NCI-H1417 (cell line): Measurements from ENCODE around the gene METTL5.

ENCODE experiments used
- DNase-seq, 3 experiments: peaks; one replicate each; lab custom pipeline; 2025; lab: John Stamatoyannopoulos, UW

Gene METTL5

DNA sequence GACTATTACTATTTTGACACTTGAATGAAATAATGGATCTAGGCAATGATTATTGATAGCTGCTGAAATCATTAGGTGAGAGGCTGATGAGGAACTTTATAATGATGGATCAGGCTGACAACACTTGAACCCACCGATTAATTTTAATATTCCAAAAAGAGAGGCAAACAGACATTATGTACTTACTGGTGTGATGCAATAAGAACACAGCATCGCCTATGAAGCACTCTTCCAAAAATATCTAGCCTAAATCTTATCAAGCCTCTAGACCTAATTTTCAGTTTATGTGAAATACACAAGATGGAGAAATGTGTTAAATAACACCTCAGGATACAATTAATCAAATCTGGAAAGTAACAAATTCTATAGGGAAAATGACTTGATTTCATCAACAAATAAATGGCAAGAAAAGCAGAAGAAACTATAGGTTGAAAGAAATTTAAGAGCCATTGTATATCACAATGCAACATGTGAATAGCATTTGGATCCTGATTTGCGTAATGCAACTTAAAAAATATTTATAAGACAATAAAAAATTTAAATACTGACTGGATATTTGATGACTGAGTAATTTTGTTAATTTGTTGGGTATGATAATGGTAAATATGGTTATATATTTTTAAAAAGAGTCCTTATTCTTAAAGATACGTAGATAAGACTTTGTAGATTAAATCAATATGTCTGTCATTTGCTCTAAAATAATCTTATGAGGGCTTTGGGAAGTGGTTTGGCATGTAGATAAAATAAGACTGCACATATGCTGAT, 43.3 kb downstream of the METTL5 start:
- DNase-seq: no peak

DNA sequence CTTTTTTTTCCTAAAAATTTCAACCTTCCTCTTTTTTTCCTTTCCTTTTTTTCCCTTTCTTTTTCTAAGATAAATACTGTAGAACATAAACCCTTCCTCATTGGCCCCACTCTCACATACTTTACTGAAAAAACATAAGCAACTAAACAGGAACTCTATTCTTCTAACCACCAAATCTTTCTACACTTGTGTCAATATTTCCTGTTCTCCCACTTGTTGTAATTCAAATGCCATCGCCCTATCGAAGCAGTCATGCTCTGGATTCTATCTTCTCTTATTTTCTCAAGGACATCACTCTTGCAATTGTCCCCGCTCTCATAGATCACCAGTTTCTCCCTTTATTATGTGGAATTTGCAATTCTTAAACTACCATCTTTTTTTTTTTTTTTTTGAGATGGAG, 46.3 kb downstream of the METTL5 start:
- no peak for DNase-seq

DNA sequence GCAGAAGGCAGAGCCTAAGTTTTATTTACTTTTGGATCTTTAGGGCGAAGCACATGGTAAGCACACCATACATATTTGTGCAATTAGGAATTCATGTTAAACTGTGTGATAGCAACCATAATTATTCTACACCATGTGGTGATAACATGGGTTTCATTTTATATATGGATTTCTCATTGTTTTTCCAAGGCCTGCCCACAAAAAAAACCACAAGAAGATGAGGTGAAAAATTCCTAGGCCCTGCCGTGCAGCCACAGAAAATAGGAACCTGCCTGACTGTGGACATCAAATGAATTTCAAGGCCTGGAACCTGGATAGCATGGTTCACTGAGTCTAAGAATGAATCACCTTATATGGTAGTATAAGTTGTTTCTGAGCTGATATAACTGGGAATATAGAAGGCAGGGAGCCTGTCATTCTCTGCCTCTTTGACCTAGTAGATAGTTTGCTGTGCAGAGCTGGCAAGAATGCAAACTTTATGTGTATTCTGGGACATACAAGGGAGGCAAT, 48.4 kb downstream of the METTL5 start:
- no peak for DNase-seq

DNA sequence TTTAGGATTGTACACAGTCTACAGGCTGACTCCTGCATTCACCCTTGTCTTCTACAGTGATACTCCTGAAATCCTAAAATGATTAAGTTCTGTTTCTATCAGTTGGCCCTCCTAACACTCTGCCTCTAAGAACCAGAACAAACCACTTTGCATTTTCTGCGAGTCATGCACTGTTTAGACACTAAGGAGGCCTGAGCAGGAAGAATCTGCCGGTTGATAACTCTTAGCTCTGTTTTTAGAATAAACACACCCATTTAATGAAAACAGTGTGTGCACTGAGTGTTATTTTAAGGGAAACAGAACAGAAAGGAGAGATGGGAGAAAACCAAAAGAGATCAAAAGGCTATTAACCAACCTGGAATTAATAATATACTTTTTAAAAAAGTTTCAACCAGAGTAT, 48.9 kb downstream of the METTL5 start:
- no peak for DNase-seq

DNA sequence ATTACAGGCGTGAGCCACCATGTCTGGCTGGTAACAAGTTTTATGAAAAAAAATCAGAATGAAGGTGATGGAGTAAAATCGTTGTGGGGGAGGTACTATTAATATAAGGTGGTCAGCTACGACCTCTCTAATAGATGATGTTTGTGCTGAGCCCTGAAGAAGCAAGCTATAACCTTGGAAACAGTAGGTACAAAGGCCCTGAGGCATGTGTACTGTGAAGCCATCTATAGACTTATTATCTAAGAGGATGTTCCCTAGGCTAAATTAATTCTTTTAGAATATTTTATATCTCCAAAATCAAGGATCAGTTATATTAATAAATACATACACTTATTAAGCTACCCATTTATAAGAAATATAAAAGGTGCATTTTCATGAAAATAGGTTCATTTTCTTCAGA, 49.4 kb downstream of the METTL5 start:
- DNase-seq: no peak

DNA sequence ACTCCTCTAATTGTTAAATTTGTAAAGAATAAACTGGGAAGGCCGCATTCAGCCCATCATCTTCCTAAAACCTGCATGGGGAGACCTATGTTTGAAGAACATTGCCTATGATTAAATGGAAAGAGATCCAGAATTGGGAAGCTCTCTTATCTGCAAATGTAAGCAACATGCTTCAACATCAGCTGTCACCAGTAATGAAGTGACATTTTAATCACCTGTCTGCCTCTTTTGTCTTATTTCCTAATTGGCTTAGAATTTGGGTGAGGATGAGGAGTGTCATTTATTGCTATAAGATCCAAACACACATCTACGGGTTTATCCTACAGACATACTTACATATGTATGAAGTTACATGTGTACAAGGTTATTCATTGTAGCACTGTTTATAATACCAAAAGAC, 52.1 kb downstream of the METTL5 start:
- DNase-seq: no peak

DNA sequence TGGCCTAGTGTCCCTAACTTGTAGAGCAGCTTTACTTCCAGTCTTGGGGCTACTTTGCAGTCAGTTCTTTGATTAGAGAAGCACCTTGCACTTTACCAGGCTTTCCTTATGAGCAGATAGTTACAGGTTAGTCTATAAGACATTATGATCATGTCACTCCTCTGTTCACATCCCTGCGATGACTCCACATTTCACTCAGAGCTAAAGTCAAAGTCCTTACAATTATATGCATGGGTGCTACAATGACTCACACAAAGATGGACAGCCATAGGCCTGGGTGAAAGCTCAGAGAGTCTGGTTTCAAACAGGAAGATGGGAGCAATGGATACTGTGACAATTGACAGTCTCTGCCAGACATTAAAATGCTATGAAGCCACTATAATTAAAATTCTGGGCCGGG, 53.1 kb downstream of the METTL5 start:
- DNase-seq: no peak

DNA sequence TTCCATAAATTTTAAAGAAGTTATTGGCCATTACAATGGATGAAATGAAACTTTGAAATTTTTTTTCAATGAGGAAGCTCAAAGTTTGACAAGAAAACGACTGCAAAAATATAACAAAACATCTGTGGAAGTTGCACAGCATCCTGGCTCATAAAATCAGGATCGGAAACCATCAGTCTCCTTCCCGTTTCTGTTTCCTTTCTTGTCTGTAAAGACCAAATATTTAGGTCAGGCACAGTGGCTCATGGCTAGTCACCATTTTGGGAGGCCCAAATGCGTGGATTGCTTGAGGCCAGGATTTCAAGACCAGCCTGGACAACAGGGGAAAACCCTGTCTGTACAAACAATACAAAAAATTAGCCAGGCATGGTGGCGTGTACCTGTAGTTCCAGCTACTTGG, 53.7 kb downstream of the METTL5 start:
- no peak for DNase-seq

DNA sequence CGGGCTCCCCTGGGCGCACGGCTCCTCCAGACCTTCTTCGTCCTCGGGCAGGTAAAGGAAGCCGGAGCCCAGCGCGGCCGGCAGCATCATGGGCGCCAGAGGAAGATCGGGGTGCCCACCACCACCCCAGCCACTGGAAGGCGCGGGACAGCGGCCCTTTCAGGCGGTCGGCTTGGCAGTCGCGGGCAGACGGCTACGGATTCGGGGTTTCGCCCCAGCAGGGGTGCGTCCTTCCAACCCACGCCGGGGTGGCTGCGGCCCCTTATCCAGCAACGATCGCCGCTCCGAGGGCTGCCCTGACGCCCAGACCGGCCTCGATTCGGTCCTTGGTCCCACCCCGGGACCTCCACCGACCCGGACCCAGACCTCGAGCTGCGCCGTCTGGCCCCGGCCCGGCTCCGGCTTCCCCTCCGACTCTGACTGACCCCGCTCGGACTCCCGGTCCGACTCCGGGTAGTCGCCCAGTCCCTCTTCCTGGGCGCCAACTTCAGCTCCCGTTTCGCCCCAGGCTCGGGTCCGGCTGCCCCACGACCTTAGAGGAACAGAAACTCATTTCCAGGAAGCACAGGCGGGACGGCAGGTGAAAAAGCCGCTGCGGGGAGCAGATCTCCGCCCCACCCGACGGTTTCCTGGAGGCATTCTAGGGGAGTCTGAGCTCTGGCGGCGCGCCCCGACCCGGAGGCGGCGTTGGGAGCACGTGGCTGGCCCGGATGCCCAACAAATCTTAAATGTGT, 56.3 kb downstream of the METTL5 start:
- no peak for DNase-seq

DNA sequence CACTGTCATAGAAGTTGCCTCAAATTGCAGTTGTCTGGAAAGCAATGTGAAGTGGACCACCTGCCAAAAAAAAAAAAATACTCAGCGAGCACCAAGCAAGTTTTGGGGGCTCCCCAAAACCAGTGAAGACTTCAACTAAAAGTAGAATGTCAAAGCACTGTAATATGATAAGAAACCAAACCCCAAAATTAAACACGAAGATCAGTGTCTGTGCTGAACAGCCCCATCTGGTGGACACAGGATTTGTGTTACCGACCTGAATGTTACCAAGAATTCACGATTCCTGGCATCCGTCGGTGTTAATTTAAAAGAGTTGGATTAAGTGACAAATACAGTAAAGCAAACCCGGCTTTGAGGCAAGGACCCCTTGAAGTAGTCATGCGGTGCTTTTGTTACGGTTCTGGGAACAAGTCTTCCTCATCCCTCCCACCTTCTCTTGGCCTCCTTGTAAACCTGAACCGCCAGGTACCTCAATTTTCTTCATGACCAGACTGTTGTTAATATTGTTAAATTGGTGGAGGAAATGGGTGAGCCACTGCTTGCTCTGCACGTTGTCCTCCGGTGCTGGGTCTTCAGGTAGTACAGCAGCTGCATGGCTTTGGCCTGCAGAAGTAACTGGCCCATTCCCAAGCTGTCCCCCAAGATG, 57.3 kb downstream of the METTL5 start:
- DNase-seq: peak in 2 of 3 experiments; percentile 1 to 2

DNA sequence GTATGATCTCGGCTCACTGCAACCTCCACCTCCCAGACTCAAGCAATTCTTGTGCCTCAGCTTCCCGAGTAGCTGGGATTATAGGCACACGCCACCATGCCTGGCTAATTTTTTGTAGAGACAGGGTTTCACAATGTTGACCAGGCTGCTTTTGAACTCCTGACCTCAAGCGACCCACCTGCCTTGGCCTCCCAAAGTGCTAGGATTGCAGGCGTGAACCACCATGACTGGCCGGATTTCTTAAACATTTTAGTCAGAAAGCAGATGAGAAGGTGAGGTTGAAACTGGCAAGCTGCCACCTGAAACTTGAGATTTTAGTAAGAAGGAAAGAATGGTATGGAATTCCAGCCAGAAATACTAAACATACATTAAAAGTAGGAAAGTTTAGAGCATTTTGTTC, 59.2 kb downstream of the METTL5 start:
- DNase-seq: no peak

DNA sequence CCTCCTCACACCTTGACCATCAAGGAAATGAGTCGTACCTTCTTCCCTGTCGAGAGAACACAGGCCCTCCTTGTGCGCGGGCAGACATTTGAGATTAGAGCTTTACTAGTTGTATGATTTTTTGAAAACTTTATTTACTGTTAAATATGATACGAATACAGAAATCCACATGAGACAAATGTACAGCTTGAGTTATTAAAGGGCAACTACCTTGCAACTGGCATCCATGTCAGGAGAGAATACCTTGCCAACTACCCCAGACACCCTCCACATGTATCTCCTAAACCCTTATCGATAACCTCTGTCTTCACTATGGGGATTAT, 62.8 kb downstream of the METTL5 start:
- no peak for DNase-seq
